ENCODE data around the gene TBX20. TPM values are rescaled to one million over a fixed set of nuclear protein-coding genes. Genes with fewer than 3 reads are reported as not detected.

The TBX20 gene
- total and polyA plus RNA-seq, 2 of the 13 experiments (the other 11 are each of a cell fraction or from before 2014, with no cell fraction given), result not detected

DNA sequence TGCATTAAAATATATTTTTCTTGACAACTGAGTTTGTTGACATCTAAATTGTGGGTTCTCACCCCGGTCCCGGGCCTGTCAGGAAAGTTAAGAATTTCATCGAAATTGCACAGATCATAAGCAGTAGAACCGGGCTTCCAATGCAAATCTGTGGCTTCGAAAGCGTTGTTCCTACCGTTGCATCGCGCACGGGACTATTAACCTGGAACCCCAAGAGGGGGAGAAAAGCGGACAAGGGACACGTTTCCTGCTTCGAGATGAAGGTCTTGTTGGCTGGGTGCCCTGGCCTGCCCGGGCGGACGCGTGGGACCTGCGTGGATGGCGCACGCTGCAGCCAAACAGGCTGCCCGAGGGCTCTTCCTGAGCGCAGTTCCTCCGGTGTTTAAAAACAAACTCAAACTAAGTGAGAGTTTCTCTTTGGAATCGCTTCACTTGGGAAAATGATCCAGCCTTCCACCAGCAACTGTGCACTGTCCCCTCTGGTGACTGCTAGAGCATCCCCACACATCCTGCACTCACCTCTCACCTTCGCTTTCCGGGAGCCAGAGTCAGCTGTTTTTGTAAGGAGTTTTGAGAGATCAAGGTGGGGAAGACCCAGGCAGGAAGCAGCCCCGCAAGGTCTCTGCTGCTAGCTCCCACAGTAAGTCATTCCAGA lies 5.1 kb upstream of the TBX20 start:
- Histone ChIP-seq H3K9me3 (ENCODE audit: low read length) (no peaks in the 10 kb centered on the region), H3K4me3 (replicated peaks in 1 of 3; ENCODE audit: insufficient read depth in 1 of 3, low read depth in 2 of 3, low read length in 3 of 3) (no peak overlapping the region), H3K4me2 (ENCODE audit: low read depth, low read length) (no peak overlapping the region), H3K27me3 (ENCODE audit: control insufficient read depth in 1 of 2, insufficient read depth in 2 of 2, low read length in 2 of 2) (peaks cover 5 to 84% of the 10 kb centered on the region in 2 experiments; a peak in 4 of 5 replicates), H3K79me2 (ENCODE audit: insufficient read depth, low read length) (no peaks in the 10 kb centered on the region), H3K36me3 (replicated peaks in 1 of 2; ENCODE audit: control insufficient read depth in 1 of 2, insufficient read depth in 2 of 2, low read length in 2 of 2) (no peaks in the 10 kb centered on the region), H4K20me1 (ENCODE audit: insufficient read depth, low read length) (no peaks in the 10 kb centered on the region), H2AFZ (ENCODE audit: low read length) (no peak overlapping the region), H3K4me1 (ENCODE audit: insufficient read depth, low read length) (no peaks in the 10 kb centered on the region), H3K27ac (ENCODE audit: extremely low read length, insufficient read depth, low read length) (no peak overlapping the region), H3K9ac (ENCODE audit: insufficient read depth, low read depth, low read length) (no peak overlapping the region)
- TF ChIP-seq ZBTB7A (CRISPR knock-in tag; IDR thresholded peaks at IDR 0.05) (no peak), ZNF761 (CRISPR knock-in tag; conservative IDR thresholded peaks at IDR 0.05) (no peak), ZSCAN30 (CRISPR knock-in tag; IDR thresholded peaks at IDR 0.05) (no peak), ZNF337 (CRISPR knock-in tag; IDR thresholded peaks at IDR 0.05; ENCODE audit: borderline replicate concordance, low read depth) (no peak), PHF8 (CRISPR knock-in tag; IDR thresholded peaks at IDR 0.05) (no peak), EEA1 (CRISPR knock-in tag; IDR thresholded peaks at IDR 0.05; ENCODE audit: borderline replicate concordance) (no peak), HES4 (CRISPR knock-in tag; IDR thresholded peaks at IDR 0.05; ENCODE audit: borderline replicate concordance) (no peak), KDM3A (CRISPR knock-in tag; IDR thresholded peaks at IDR 0.05; ENCODE audit: low read depth) (no peak), ZNF12 (CRISPR knock-in tag; IDR thresholded peaks at IDR 0.05) (no peak), GPN1 (CRISPR knock-in tag; IDR thresholded peaks at IDR 0.05; ENCODE audit: borderline replicate concordance) (no peak), ZNF331 (CRISPR knock-in tag; IDR thresholded peaks at IDR 0.05) (no peak)
- TF ChIP-seq, protein P1, sequence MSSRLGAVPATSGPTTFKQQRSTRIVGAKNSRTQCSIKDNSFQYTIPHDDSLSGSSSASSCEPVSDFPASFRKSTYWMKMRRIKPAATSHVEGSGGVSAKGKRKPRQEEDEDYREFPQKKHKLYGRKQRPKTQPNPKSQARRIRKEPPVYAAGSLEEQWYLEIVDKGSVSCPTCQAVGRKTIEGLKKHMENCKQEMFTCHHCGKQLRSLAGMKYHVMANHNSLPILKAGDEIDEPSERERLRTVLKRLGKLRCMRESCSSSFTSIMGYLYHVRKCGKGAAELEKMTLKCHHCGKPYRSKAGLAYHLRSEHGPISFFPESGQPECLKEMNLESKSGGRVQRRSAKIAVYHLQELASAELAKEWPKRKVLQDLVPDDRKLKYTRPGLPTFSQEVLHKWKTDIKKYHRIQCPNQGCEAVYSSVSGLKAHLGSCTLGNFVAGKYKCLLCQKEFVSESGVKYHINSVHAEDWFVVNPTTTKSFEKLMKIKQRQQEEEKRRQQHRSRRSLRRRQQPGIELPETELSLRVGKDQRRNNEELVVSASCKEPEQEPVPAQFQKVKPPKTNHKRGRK (CRISPR knock-in tag; IDR thresholded peaks at IDR 0.05), result no peak
- TF ChIP-seq, protein P2, sequence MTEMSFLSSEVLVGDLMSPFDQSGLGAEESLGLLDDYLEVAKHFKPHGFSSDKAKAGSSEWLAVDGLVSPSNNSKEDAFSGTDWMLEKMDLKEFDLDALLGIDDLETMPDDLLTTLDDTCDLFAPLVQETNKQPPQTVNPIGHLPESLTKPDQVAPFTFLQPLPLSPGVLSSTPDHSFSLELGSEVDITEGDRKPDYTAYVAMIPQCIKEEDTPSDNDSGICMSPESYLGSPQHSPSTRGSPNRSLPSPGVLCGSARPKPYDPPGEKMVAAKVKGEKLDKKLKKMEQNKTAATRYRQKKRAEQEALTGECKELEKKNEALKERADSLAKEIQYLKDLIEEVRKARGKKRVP (CRISPR knock-in tag; IDR thresholded peaks at IDR 0.05), result no peak
- TF ChIP-seq, protein P3, sequence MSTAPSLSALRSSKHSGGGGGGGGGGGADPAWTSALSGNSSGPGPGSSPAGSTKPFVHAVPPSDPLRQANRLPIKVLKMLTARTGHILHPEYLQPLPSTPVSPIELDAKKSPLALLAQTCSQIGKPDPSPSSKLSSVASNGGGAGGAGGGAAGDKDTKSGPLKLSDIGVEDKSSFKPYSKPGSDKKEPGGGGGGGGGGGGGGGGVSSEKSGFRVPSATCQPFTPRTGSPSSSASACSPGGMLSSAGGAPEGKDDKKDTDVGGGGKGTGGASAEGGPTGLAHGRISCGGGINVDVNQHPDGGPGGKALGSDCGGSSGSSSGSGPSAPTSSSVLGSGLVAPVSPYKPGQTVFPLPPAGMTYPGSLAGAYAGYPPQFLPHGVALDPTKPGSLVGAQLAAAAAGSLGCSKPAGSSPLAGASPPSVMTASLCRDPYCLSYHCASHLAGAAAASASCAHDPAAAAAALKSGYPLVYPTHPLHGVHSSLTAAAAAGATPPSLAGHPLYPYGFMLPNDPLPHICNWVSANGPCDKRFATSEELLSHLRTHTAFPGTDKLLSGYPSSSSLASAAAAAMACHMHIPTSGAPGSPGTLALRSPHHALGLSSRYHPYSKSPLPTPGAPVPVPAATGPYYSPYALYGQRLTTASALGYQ (CRISPR knock-in tag; IDR thresholded peaks at IDR 0.05), result no peak
- intact Hi-C loops (cut with micrococcal nuclease; ENCODE audit: unreplicated experiment) (no loop called here), in situ Hi-C loops (cut with HindIII; ENCODE audit: extremely low pct_ligation_motif_present, low pct_unique_long_range_greater_than_20kb) (no loop called here)
- FAIRE-seq (no peak), ATAC-seq (no peak), DNase-seq (ENCODE audit: low spot score) (no peak)
- CTCF ChIA-PET (ENCODE audit: low intra/inter-chr PET ratio, low total read pairs), result no interaction called here
- WGBS (ENCODE audit: low lambda C conversion rate), result 58% methylated on average over 15 of the region's 27 CpGs
- BruUV-seq (replicated peaks), result no TSS peak
- POLR2A ChIA-PET, result no interaction called here
